H9 (cell line): ENCODE results near the gene SURF1. TPM values are rescaled to one million over a fixed set of nuclear protein-coding genes. Genes with fewer than 3 reads are reported as not detected.
"Not testable (repeated sequence)": the region's sequence is repeated elsewhere in the genome, so short reads cannot be mapped to it uniquely, and the experiment has no call there.

Experiments
- DNase-seq: peaks from one replicate; pipeline ENCODE4 v3.0.0-alpha.2; 2017
- H2AFZ ChIP-seq: one replicate; pipeline ENCODE4 v1.6.1; 2013; ENCODE audit warnings: mild to moderate bottlenecking, low read length, control low read depth, moderate library complexity
- H2AK5ac ChIP-seq: 2 replicates; pipeline ENCODE4 v1.6.1; 2013; ENCODE audit warnings: low read length, control low read depth, mixed read lengths; ENCODE audit not compliant: insufficient read length
- H2BK120ac ChIP-seq: one replicate; pipeline ENCODE4 v1.6.1; 2013; ENCODE audit warnings: low read depth, mild to moderate bottlenecking, low read length, control low read depth, inconsistent platforms; ENCODE audit not compliant: poor library complexity, severe bottlenecking
- H2BK12ac ChIP-seq: 2 replicates; pipeline ENCODE4 v1.6.1; 2013; ENCODE audit warnings: low read length, control low read depth, mixed read lengths, low read depth; ENCODE audit not compliant: insufficient read length
- H2BK15ac ChIP-seq: 2 replicates; pipeline ENCODE4 v1.6.1; 2013; ENCODE audit warnings: low read depth, low read length, control low read depth
- H2BK20ac ChIP-seq: one replicate; pipeline ENCODE4 v1.6.1; 2013; ENCODE audit warnings: low read depth, mild to moderate bottlenecking, low read length, control low read depth, inconsistent platforms; ENCODE audit not compliant: poor library complexity, severe bottlenecking
- H2BK5ac ChIP-seq: 2 replicates; pipeline ENCODE4 v1.6.1; 2013; ENCODE audit warnings: low read length, control low read depth, mixed read lengths; ENCODE audit not compliant: insufficient read length
- H3K14ac ChIP-seq: 2 replicates; pipeline ENCODE4 v1.6.1; 2013; ENCODE audit warnings: low read length, control low read depth; ENCODE audit not compliant: insufficient read depth
- H3K18ac ChIP-seq: 2 replicates; pipeline ENCODE4 v1.6.1; 2013; ENCODE audit warnings: low read depth, mild to moderate bottlenecking, mixed read lengths, low read length, control low read depth; ENCODE audit not compliant: insufficient read length
- H3K23ac ChIP-seq: 2 replicates; pipeline ENCODE4 v1.6.1; 2013; ENCODE audit warnings: low read length, control low read depth, mixed read lengths, low read depth; ENCODE audit not compliant: insufficient read length
- H3K23me2 ChIP-seq: 2 replicates; pipeline ENCODE4 v1.6.1; 2013; ENCODE audit warnings: low read depth, mild to moderate bottlenecking, mixed read lengths, low read length, control low read depth; ENCODE audit not compliant: insufficient read length, poor library complexity, severe bottlenecking
- H3K27ac ChIP-seq: 2 replicates; pipeline ENCODE4 v1.5.1; 2013; ENCODE audit warnings: low read length, control low read depth, mixed read lengths, low read depth; ENCODE audit not compliant: insufficient read length
- H3K27me3 ChIP-seq: 2 replicates; pipeline ENCODE4 v1.6.1; 2013; ENCODE audit warnings: low read length, control low read depth, inconsistent platforms; ENCODE audit not compliant: insufficient read depth
- H3K4ac ChIP-seq: 2 replicates; pipeline ENCODE4 v1.6.1; 2013; ENCODE audit warnings: low read depth, mild to moderate bottlenecking, control low read depth, inconsistent platforms, low read length, moderate library complexity
- H3K4me1 ChIP-seq: 2 replicates; pipeline ENCODE4 v1.6.1; 2013; ENCODE audit warnings: low read length, control low read depth, inconsistent platforms; ENCODE audit not compliant: insufficient read depth
- H3K4me2 ChIP-seq: 2 replicates; pipeline ENCODE4 v1.6.1; 2013; ENCODE audit warnings: low read length, control low read depth, mixed read lengths; ENCODE audit not compliant: insufficient read length, insufficient read depth
- H3K56ac ChIP-seq: 2 replicates; pipeline ENCODE4 v1.6.1; 2013; ENCODE audit warnings: low read depth, mild to moderate bottlenecking, mixed read lengths, low read length, control low read depth; ENCODE audit not compliant: insufficient read length
- H3K79me1 ChIP-seq: 2 replicates; pipeline ENCODE4 v1.6.1; 2013; ENCODE audit warnings: low read depth, mild to moderate bottlenecking, moderate library complexity, low read length, control low read depth, inconsistent platforms; ENCODE audit not compliant: insufficient read depth, poor library complexity, severe bottlenecking
- H3K79me2 ChIP-seq: 2 replicates; pipeline ENCODE4 v1.6.1; 2013; ENCODE audit warnings: low read length, control low read depth, inconsistent platforms; ENCODE audit not compliant: insufficient read depth
- H3K9ac ChIP-seq: 2 replicates; pipeline ENCODE4 v1.6.1; 2013; ENCODE audit warnings: low read length, control low read depth, mixed read lengths; ENCODE audit not compliant: insufficient read length; ENCODE audit errors: extremely low read depth
- H3K9me3 ChIP-seq: one replicate; pipeline ENCODE4 v1.6.1; 2013; ENCODE audit warnings: low read depth, low read length, inconsistent platforms; ENCODE audit not compliant: control insufficient read depth
- H3T11ph ChIP-seq: one replicate; pipeline ENCODE4 v1.6.1; 2013; ENCODE audit warnings: mild to moderate bottlenecking, low read length, control low read depth, inconsistent platforms
- H4K20me1 ChIP-seq: one replicate; pipeline ENCODE4 v1.6.1; 2013; ENCODE audit not compliant: control insufficient read depth, insufficient read length, insufficient read depth
- H4K5ac ChIP-seq: 2 replicates; pipeline ENCODE4 v1.6.1; 2013; ENCODE audit warnings: low read depth, mild to moderate bottlenecking, mixed read lengths, low read length, control low read depth; ENCODE audit not compliant: insufficient read length
- H4K8ac ChIP-seq: replicated peaks from 2 replicates; pipeline ENCODE4 v1.6.1; 2013; ENCODE audit warnings: low read length, control low read depth, mixed read lengths, low read depth; ENCODE audit not compliant: insufficient read length
- H4K91ac ChIP-seq: 2 replicates; pipeline ENCODE4 v1.6.1; 2013; ENCODE audit warnings: low read depth, mild to moderate bottlenecking, moderate library complexity, mixed read lengths, low read length, control low read depth; ENCODE audit not compliant: insufficient read length
- H3K27ac Mint-ChIP-seq, 3 experiments: 2 replicates in 2 of 3; 3 replicates in 1 of 3; pipeline ENCODE4 v1.8.0; 2020 to 2021; ENCODE audit warnings: mixed read lengths in 3 of 3, mild to moderate bottlenecking in 1 of 3, moderate library complexity in 1 of 3
- H3K27me3 Mint-ChIP-seq: 2 replicates; pipeline ENCODE4 v1.8.0; 2021; ENCODE audit warnings: low read depth, mild to moderate bottlenecking, moderate library complexity, mixed read lengths
- H3K36me3 Mint-ChIP-seq, 3 experiments: 2 replicates in 2 of 3; 3 replicates in 1 of 3; pipeline ENCODE4 v1.8.0; 2020 to 2021; ENCODE audit warnings: low read depth in 3 of 3, mixed read lengths in 3 of 3; ENCODE audit not compliant: insufficient read depth in 1 of 3
- H3K4me1 Mint-ChIP-seq, 2 experiments: 2 replicates each; pipeline ENCODE4 v1.8.0; 2020; ENCODE audit warnings: mixed read lengths in 2 of 2
- H3K4me3 Mint-ChIP-seq, 2 experiments: 2 replicates in 1 of 2; 3 replicates in 1 of 2; pipeline ENCODE4 v1.8.0; 2020 to 2021; ENCODE audit warnings: mild to moderate bottlenecking in 2 of 2, mixed read lengths in 2 of 2, moderate library complexity in 1 of 2
- H3K9me3 Mint-ChIP-seq, 2 experiments: 2 replicates in 1 of 2; 3 replicates in 1 of 2; pipeline ENCODE4 v1.8.0; 2020; ENCODE audit warnings: mild to moderate bottlenecking in 2 of 2, mixed read lengths in 2 of 2, moderate library complexity in 1 of 2
- CTCF ChIP-seq: fragments of 200-600 bp; sonication (generic); conservative IDR thresholded peaks from 3 replicates; pipeline ENCODE4 v1.8.0; 2021; ENCODE audit warnings: antibody characterized with exemption, mild to moderate bottlenecking
- WGBS: extraction: QIAGEN DNeasy Blood & Tissue Kit; methylation state at CpG from one replicate; pipeline ENCODE4 v1.1.7; 2013; ENCODE audit warnings: missing lambda C conversion rate, low lambda C conversion rate, mixed read lengths; ENCODE audit not compliant: insufficient read length; ENCODE audit errors: extremely low coverage; 5-methylcytosine and 5-hydroxymethylcytosine counted together
- total RNA-seq: library from RNA; stranded (reverse); gene quantifications from 2 replicates; pipeline ENCODE4 v1.2.1, GENCODE V29; 2021

Gene SURF1
- total RNA-seq, 1 experiment from 2014 or later: 43.3 TPM

- H2AK5ac ChIP-seq: no peak within 1 kb of the TSS
- H2BK15ac ChIP-seq: no peak within 1 kb of the TSS
- H4K20me1 ChIP-seq: no peaks in the 10 kb centered on the region
- H3K9ac ChIP-seq: peak within 1 kb of the TSS; percentile 43
- Mint-ChIP-seq H3K4me3 (peak within 1 kb of the TSS; percentile 98), H3K9me3 (peaks cover 0 to 3% of the 10 kb centered on the region in 2 experiments; a peak in 1 of 5 replicates), H3K27ac (peak within 1 kb of the TSS; percentile 92 to 98 (median 97)), H3K27me3 (no peaks in the 10 kb centered on the region; the same call in 1 of the 2 replicates), H3K36me3 (peaks cover 48 to 79% (median 69%) of the 10 kb centered on the region in 3 experiments), H3K4me1 (peaks cover 15 to 22% of the 10 kb centered on the region in 2 experiments)
- H3K79me1 ChIP-seq: no peaks in the 10 kb centered on the region
- TF ChIP-seq CTCF: no peak
- H3K23me2 ChIP-seq: peaks cover 3% of the 10 kb centered on the region
- no peak within 1 kb of the TSS for H4K8ac ChIP-seq
- peak; percentile 93 for DNase-seq
- H3K23ac ChIP-seq: no peak within 1 kb of the TSS
- H2AFZ ChIP-seq: no peak within 1 kb of the TSS
- H4K91ac ChIP-seq: no peak within 1 kb of the TSS
- peak within 1 kb of the TSS; percentile 83 for H3K14ac ChIP-seq
- H2BK5ac ChIP-seq: no peak within 1 kb of the TSS
- H3K27me3 ChIP-seq: no peaks in the 10 kb centered on the region
- H3K4me2 ChIP-seq: peak within 1 kb of the TSS; percentile 75
- H3T11ph ChIP-seq: no peak within 1 kb of the TSS
- H2BK12ac ChIP-seq: no peak within 1 kb of the TSS
- peaks cover 3% of the 10 kb centered on the region; the same call in 1 of the 2 replicates for H3K79me2 ChIP-seq
- H2BK120ac ChIP-seq: no peak within 1 kb of the TSS
- H3K4me1 ChIP-seq: no peaks in the 10 kb centered on the region
- no peaks in the 10 kb centered on the region for H3K9me3 ChIP-seq
- WGBS: no CpG with 5 or more reads among the region's 70 CpGs
- no peak within 1 kb of the TSS for H4K5ac ChIP-seq
- peak within 1 kb of the TSS; percentile 55 for H3K18ac ChIP-seq
- no peak within 1 kb of the TSS; the same call in 1 of the 2 replicates for H3K4ac ChIP-seq
- H2BK20ac ChIP-seq: no peak within 1 kb of the TSS
- no peak within 1 kb of the TSS for H3K27ac ChIP-seq
- no peak within 1 kb of the TSS for H3K56ac ChIP-seq
Measured at GRCh38 chr9:133335924-133336811, 20.1 kb downstream of the SURF1 start, which contains the start of gene SURF6. Gene SURF6, minus strand, starts transcription at chr9:133336188. Its CDS starts 56 bp downstream, at chr9:133336132.

- not testable (repeated sequence) for H2BK5ac ChIP-seq, H3K14ac ChIP-seq, H3K23me2 ChIP-seq, H3K56ac ChIP-seq, H2AFZ ChIP-seq, DNase-seq, H4K5ac ChIP-seq, H3K18ac ChIP-seq, H3T11ph ChIP-seq, H3K79me2 ChIP-seq, H4K91ac ChIP-seq, H2BK120ac ChIP-seq, H3K27ac ChIP-seq, H2BK20ac ChIP-seq, H3K79me1 ChIP-seq, H3K4ac ChIP-seq, H2BK15ac ChIP-seq, H2AK5ac ChIP-seq, H3K9me3 Mint-ChIP-seq, H3K23ac ChIP-seq, H4K20me1 ChIP-seq, H3K27me3 Mint-ChIP-seq, H2BK12ac ChIP-seq, H3K4me1 ChIP-seq, H4K8ac ChIP-seq, H3K27me3 ChIP-seq, H3K9me3 ChIP-seq
- peaks cover 40 to 79% (median 63%) of the 10 kb centered on the region in 3 experiments for H3K36me3 Mint-ChIP-seq
- peak overlapping the region; percentile 75 for H3K4me2 ChIP-seq
- H3K27ac Mint-ChIP-seq: peak overlapping the region in 1 of 3 experiments; percentile 72; a peak in 1 of 7 replicates
- peak overlapping the region; percentile 98 for H3K4me3 Mint-ChIP-seq
- peaks cover 15 to 22% of the 10 kb centered on the region in 2 experiments for H3K4me1 Mint-ChIP-seq
- no CpG with 5 or more reads among the region's 11 CpGs for WGBS
- H3K9ac ChIP-seq: peak overlapping the region; percentile 43
Measured at GRCh38 chr9:133334888-133335287, 21.4 kb downstream of the SURF1 start.
